ENCODE data around the gene HOXB8.

Gene HOXB8

GRCh38 chr17:48575673-48576478, 39.2 kb downstream of the HOXB8 start:
- H3K27ac ChIP-seq (ENCODE audit: low read length) = peak overlapping the region; percentile 89
- H3K9ac ChIP-seq (ENCODE audit: low read length in 2 of 2) = peak overlapping the region; percentile 46 to 55
- H3K4me3 ChIP-seq (ENCODE audit: low read length in 2 of 2) = peak overlapping the region; percentile 37 to 75

GRCh38 chr17:48575066-48575582, 40.0 kb downstream of the HOXB8 start:
- no peaks in the 10 kb centered on the region for H3K9me3 ChIP-seq (ENCODE audit: control insufficient read depth in 2 of 2, low read length in 2 of 2)
- peak overlapping the region; percentile 94 for H3K27ac ChIP-seq (ENCODE audit: low read length)
- H3K4me3 ChIP-seq (ENCODE audit: low read length in 2 of 2) = peak overlapping the region in 1 of 2 donors; percentile 75
- peak overlapping the region; percentile 41 to 58 for H3K9ac ChIP-seq (ENCODE audit: low read length in 2 of 2)
- peaks cover 0 to 49% of the 10 kb centered on the region in 2 donors for H3K27me3 ChIP-seq (ENCODE audit: control insufficient read depth in 1 of 2, insufficient read depth in 2 of 2, low read length in 2 of 2)
- peaks cover 63% of the 10 kb centered on the region for H3K4me1 ChIP-seq (ENCODE audit: control insufficient read depth, insufficient read depth, low read length)
- no peaks in the 10 kb centered on the region for H3K36me3 ChIP-seq (ENCODE audit: control insufficient read depth in 2 of 2, insufficient read depth in 2 of 2, low read length in 2 of 2)

More at GRCh38 chr17:48575673-48576478, 39.2 kb downstream of the HOXB8 start:
- peaks cover 61% of the 10 kb centered on the region for H3K4me1 ChIP-seq (ENCODE audit: control insufficient read depth, insufficient read depth, low read length)
- peaks cover 0 to 48% of the 10 kb centered on the region in 2 donors for H3K27me3 ChIP-seq (ENCODE audit: control insufficient read depth in 1 of 2, insufficient read depth in 2 of 2, low read length in 2 of 2)
- H3K9me3 ChIP-seq (ENCODE audit: control insufficient read depth in 2 of 2, low read length in 2 of 2) = no peaks in the 10 kb centered on the region
- H3K36me3 ChIP-seq (ENCODE audit: control insufficient read depth in 2 of 2, insufficient read depth in 2 of 2, low read length in 2 of 2) = no peaks in the 10 kb centered on the region

GRCh38 chr17:48574505-48575065, 40.5 kb downstream of the HOXB8 start:
- Histone ChIP-seq H3K9ac (ENCODE audit: low read length in 2 of 2) (peak overlapping the region; percentile 41 to 79), H3K4me3 (ENCODE audit: low read length in 2 of 2) (peak overlapping the region; percentile 13 to 75), H3K9me3 (ENCODE audit: control insufficient read depth in 2 of 2, low read length in 2 of 2) (no peaks in the 10 kb centered on the region), H3K27ac (ENCODE audit: low read length) (peak overlapping the region; percentile 94), H3K4me1 (ENCODE audit: control insufficient read depth, insufficient read depth, low read length) (peaks cover 65% of the 10 kb centered on the region), H3K27me3 (ENCODE audit: control insufficient read depth in 1 of 2, insufficient read depth in 2 of 2, low read length in 2 of 2) (peaks cover 0 to 46% of the 10 kb centered on the region in 2 donors), H3K36me3 (ENCODE audit: control insufficient read depth in 2 of 2, insufficient read depth in 2 of 2, low read length in 2 of 2) (no peaks in the 10 kb centered on the region)

- Histone ChIP-seq H3K9me3 (ENCODE audit: control insufficient read depth in 2 of 2, low read length in 2 of 2) (no peaks in the 10 kb centered on the region), H3K4me3 (ENCODE audit: low read length in 2 of 2) (peak overlapping the region; percentile 8 to 75), H3K36me3 (ENCODE audit: control insufficient read depth in 2 of 2, insufficient read depth in 2 of 2, low read length in 2 of 2) (no peaks in the 10 kb centered on the region), H3K27me3 (ENCODE audit: control insufficient read depth in 1 of 2, insufficient read depth in 2 of 2, low read length in 2 of 2) (peaks cover 0 to 35% of the 10 kb centered on the region in 2 donors), H3K4me1 (ENCODE audit: control insufficient read depth, insufficient read depth, low read length) (peaks cover 71% of the 10 kb centered on the region), H3K27ac (ENCODE audit: low read length) (peak overlapping the region; percentile 94), H3K9ac (ENCODE audit: low read length in 2 of 2) (peak overlapping the region; percentile 55 to 79)
These were observed 43.2 kb downstream of the HOXB8 start for GRCh38 chr17:48571826-48572417.

GRCh38 chr17:48571024-48571818, 43.9 kb downstream of the HOXB8 start:
- Histone ChIP-seq H3K4me3 (ENCODE audit: low read length in 2 of 2) (peak overlapping the region; percentile 24 to 75), H3K4me1 (ENCODE audit: control insufficient read depth, insufficient read depth, low read length) (peaks cover 74% of the 10 kb centered on the region), H3K36me3 (ENCODE audit: control insufficient read depth in 2 of 2, insufficient read depth in 2 of 2, low read length in 2 of 2) (no peaks in the 10 kb centered on the region), H3K9me3 (ENCODE audit: control insufficient read depth in 2 of 2, low read length in 2 of 2) (no peaks in the 10 kb centered on the region), H3K27me3 (ENCODE audit: control insufficient read depth in 1 of 2, insufficient read depth in 2 of 2, low read length in 2 of 2) (peaks cover 0 to 32% of the 10 kb centered on the region in 2 donors), H3K9ac (ENCODE audit: low read length in 2 of 2) (peak overlapping the region; percentile 55 to 79), H3K27ac (ENCODE audit: low read length) (peak overlapping the region; percentile 94)

GRCh38 chr17:48570325-48571023, 44.6 kb downstream of the HOXB8 start:
- H3K27ac ChIP-seq (ENCODE audit: low read length) = peak overlapping the region; percentile 94
- H3K9ac ChIP-seq (ENCODE audit: low read length in 2 of 2) = peak overlapping the region; percentile 55 to 79
- peaks cover 74% of the 10 kb centered on the region for H3K4me1 ChIP-seq (ENCODE audit: control insufficient read depth, insufficient read depth, low read length)
- H3K27me3 ChIP-seq (ENCODE audit: control insufficient read depth in 1 of 2, insufficient read depth in 2 of 2, low read length in 2 of 2) = peaks cover 0 to 28% of the 10 kb centered on the region in 2 donors
- no peaks in the 10 kb centered on the region for H3K9me3 ChIP-seq (ENCODE audit: control insufficient read depth in 2 of 2, low read length in 2 of 2)
- H3K36me3 ChIP-seq (ENCODE audit: control insufficient read depth in 2 of 2, insufficient read depth in 2 of 2, low read length in 2 of 2) = no peaks in the 10 kb centered on the region
- H3K4me3 ChIP-seq (ENCODE audit: low read length in 2 of 2) = peak overlapping the region; percentile 24 to 75

GRCh38 chr17:48569674-48570324, 45.3 kb downstream of the HOXB8 start:
- peak overlapping the region; percentile 94 for H3K27ac ChIP-seq (ENCODE audit: low read length)
- H3K4me1 ChIP-seq (ENCODE audit: control insufficient read depth, insufficient read depth, low read length) = peaks cover 74% of the 10 kb centered on the region
- H3K9ac ChIP-seq (ENCODE audit: low read length in 2 of 2) = peak overlapping the region; percentile 55 to 79
- H3K36me3 ChIP-seq (ENCODE audit: control insufficient read depth in 2 of 2, insufficient read depth in 2 of 2, low read length in 2 of 2) = no peaks in the 10 kb centered on the region
- peaks cover 0 to 23% of the 10 kb centered on the region in 2 donors for H3K27me3 ChIP-seq (ENCODE audit: control insufficient read depth in 1 of 2, insufficient read depth in 2 of 2, low read length in 2 of 2)
- peak overlapping the region; percentile 24 to 75 for H3K4me3 ChIP-seq (ENCODE audit: low read length in 2 of 2)
- no peaks in the 10 kb centered on the region for H3K9me3 ChIP-seq (ENCODE audit: control insufficient read depth in 2 of 2, low read length in 2 of 2)

GRCh38 chr17:48569240-48569582, 45.9 kb downstream of the HOXB8 start:
- Histone ChIP-seq H3K4me3 (ENCODE audit: low read length in 2 of 2) (peak overlapping the region; percentile 39 to 75), H3K9me3 (ENCODE audit: control insufficient read depth in 2 of 2, low read length in 2 of 2) (no peaks in the 10 kb centered on the region), H3K9ac (ENCODE audit: low read length in 2 of 2) (peak overlapping the region; percentile 55 to 79), H3K27ac (ENCODE audit: low read length) (peak overlapping the region; percentile 94), H3K36me3 (ENCODE audit: control insufficient read depth in 2 of 2, insufficient read depth in 2 of 2, low read length in 2 of 2) (no peaks in the 10 kb centered on the region), H3K4me1 (ENCODE audit: control insufficient read depth, insufficient read depth, low read length) (peaks cover 72% of the 10 kb centered on the region), H3K27me3 (ENCODE audit: control insufficient read depth in 1 of 2, insufficient read depth in 2 of 2, low read length in 2 of 2) (peaks cover 0 to 22% of the 10 kb centered on the region in 2 donors)

- H3K4me3 ChIP-seq (ENCODE audit: low read length in 2 of 2) = peak overlapping the region; percentile 39 to 75
- peaks cover 75% of the 10 kb centered on the region for H3K4me1 ChIP-seq (ENCODE audit: control insufficient read depth, insufficient read depth, low read length)
- H3K9ac ChIP-seq (ENCODE audit: low read length in 2 of 2) = peak overlapping the region; percentile 44 to 68
- H3K36me3 ChIP-seq (ENCODE audit: control insufficient read depth in 2 of 2, insufficient read depth in 2 of 2, low read length in 2 of 2) = no peaks in the 10 kb centered on the region
- H3K9me3 ChIP-seq (ENCODE audit: control insufficient read depth in 2 of 2, low read length in 2 of 2) = no peaks in the 10 kb centered on the region
- H3K27me3 ChIP-seq (ENCODE audit: control insufficient read depth in 1 of 2, insufficient read depth in 2 of 2, low read length in 2 of 2) = peaks cover 0 to 20% of the 10 kb centered on the region in 2 donors
- H3K27ac ChIP-seq (ENCODE audit: low read length) = peak overlapping the region; percentile 94
These were observed 46.4 kb downstream of the HOXB8 start for GRCh38 chr17:48568499-48569239.

All from stomach smooth muscle (tissue), 2 donors.